SK-N-SH (cell line): ENCODE data around the gene GNB2. TPM values are rescaled to one million over a fixed set of nuclear protein-coding genes. Genes with fewer than 3 reads are reported as not detected.

Source experiments
- CTCF ChIA-PET: fragments of 300-600, 350-600 bp; formaldehyde crosslinking; extraction: SDS; loops from one replicate; lab custom pipeline; 2021; lab: Yijun Ruan, JAX
- POLR2A ChIA-PET: fragments of 350-600 bp; sonication (Branson Sonifier 250); formaldehyde crosslinking; extraction: SDS; loops from one replicate; lab custom pipeline; 2020; ENCODE audit warnings: antibody characterized with exemption, inconsistent platforms; lab: Yijun Ruan, JAX
- DNase-seq: peaks from one replicate; pipeline ENCODE4 v3.0.0; 2012
- H2AFZ ChIP-seq: fragments of 200-600 bp; sonication (generic); 2 replicates; pipeline ENCODE4 v1.8.1; 2016; ENCODE audit warnings: antibody characterized with exemption, mild to moderate bottlenecking, low read depth
- H3F3A ChIP-seq: fragments of 200-600 bp; sonication (generic); replicated peaks from 2 replicates; pipeline ENCODE3; 2016; ENCODE audit warnings: antibody characterized with exemption, mild to moderate bottlenecking; ENCODE audit not compliant: insufficient read depth
- H3K27ac ChIP-seq, 2 experiments: fragments of 200-500 bp in 1 of 2; fragments of 200-600 bp in 1 of 2; sonication (Bioruptor generic) in 1 of 2; sonication (generic), shearing (Covaris generic) in 1 of 2; 2 replicates each; pipeline versions ENCODE4 v1.5.1 to v1.6.1; 2014 to 2016; ENCODE audit warnings: low read depth in 2 of 2, inconsistent platforms in 1 of 2, low read length in 1 of 2, mild to moderate bottlenecking in 1 of 2, mixed read lengths in 1 of 2
- H3K27me3 ChIP-seq: fragments of 200-600 bp; sonication (generic), shearing (Covaris generic); 2 replicates; pipeline ENCODE4 v1.6.1; 2016; ENCODE audit warnings: mixed run types; ENCODE audit not compliant: insufficient read depth
- H3K36me3 ChIP-seq, 2 experiments: fragments of 200-500 bp in 1 of 2; fragments of 200-600 bp in 1 of 2; sonication (Bioruptor generic) in 1 of 2; sonication (generic) in 1 of 2; replicated peaks in 1 of 2; 2 replicates each; pipeline versions ENCODE3 to v1.5.1; 2014 to 2016; ENCODE audit warnings: low read length in 1 of 2, mild to moderate bottlenecking in 1 of 2; ENCODE audit not compliant: insufficient read depth in 2 of 2, control insufficient read depth in 1 of 2
- H3K4me1 ChIP-seq, 2 experiments: fragments of 200-500 bp in 1 of 2; fragments of 200-600 bp in 1 of 2; sonication (Bioruptor generic) in 1 of 2; sonication (generic), shearing (Covaris generic) in 1 of 2; 2 replicates each; pipeline versions ENCODE4 v1.5.1 to v1.6.1; 2014 to 2016; ENCODE audit warnings: low read depth in 1 of 2, low read length in 1 of 2, mixed run types in 1 of 2; ENCODE audit not compliant: insufficient read depth in 2 of 2, control insufficient read depth in 1 of 2
- H3K4me2 ChIP-seq: fragments of 200-600 bp; sonication (generic), shearing (Covaris generic); 2 replicates; pipeline ENCODE4 v1.6.1; 2017; ENCODE audit warnings: mixed run types
- H3K4me3 ChIP-seq, 2 experiments: fragments of 200-500 bp in 1 of 2; fragments of 200-600 bp in 1 of 2; sonication (Bioruptor generic) in 1 of 2; sonication (generic), shearing (Covaris generic) in 1 of 2; 2 replicates each; pipeline versions ENCODE4 v1.5.1 to v1.8.1; 2014 to 2016; ENCODE audit warnings: low read depth in 2 of 2, inconsistent platforms in 1 of 2, low read length in 1 of 2, mild to moderate bottlenecking in 1 of 2, mixed read lengths in 1 of 2, moderate library complexity in 1 of 2
- H3K79me2 ChIP-seq: fragments of 200-600 bp; sonication (generic); 2 replicates; pipeline ENCODE4 v1.8.1; 2017; ENCODE audit warnings: mild to moderate bottlenecking; ENCODE audit not compliant: insufficient read depth
- H3K9ac ChIP-seq: fragments of 200-600 bp; sonication (generic); 2 replicates; pipeline ENCODE4 v1.6.1; 2017; ENCODE audit warnings: mixed run types
- H3K9me2 ChIP-seq: fragments of 200-600 bp; sonication (generic); 2 replicates; pipeline ENCODE4 v1.6.1; 2017; ENCODE audit warnings: mixed run types
- H3K9me3 ChIP-seq: fragments of 200-600 bp; sonication (generic); 2 replicates; pipeline ENCODE4 v1.6.1; 2017; ENCODE audit warnings: mixed run types, mild to moderate bottlenecking, moderate library complexity
- H4K20me1 ChIP-seq: fragments of 200-600 bp; sonication (generic); 2 replicates; pipeline ENCODE4 v1.6.1; 2017; ENCODE audit warnings: mild to moderate bottlenecking, mixed run types; ENCODE audit not compliant: insufficient read depth
- CHD2 ChIP-seq: fragments of 150-350 bp; IDR thresholded peaks from 2 replicates; pipeline ENCODE4 v1.6.1; 2018; ENCODE audit warnings: low read length; ENCODE audit not compliant: partially characterized antibody
- EP300 ChIP-seq, 2 experiments: IDR thresholded peaks; 2 replicates each; pipeline versions ENCODE4 v1.4.0 to v1.6.1; 2012; ENCODE audit warnings: borderline replicate concordance in 1 of 2, low read depth in 1 of 2, low read length in 1 of 2
- EZH2phosphoT487 ChIP-seq: fragments of 200-600 bp; sonication (generic); IDR thresholded peaks from 2 replicates; pipeline ENCODE4 v1.6.1; 2017; ENCODE audit warnings: low read depth, mixed run types, mild to moderate bottlenecking, antibody characterized with exemption, moderate library complexity, borderline replicate concordance
- FOXJ3 ChIP-seq: sonication (generic); formaldehyde crosslinking; IDR thresholded peaks from 2 replicates; pipeline ENCODE4 v1.5.1; 2020; ENCODE audit warnings: mild to moderate bottlenecking, missing genetic modification reagents
- FOXM1 ChIP-seq: IDR thresholded peaks from 2 replicates; pipeline ENCODE4 v1.4.0; 2012; ENCODE audit warnings: low read depth, mild to moderate bottlenecking
- MEF2A ChIP-seq: IDR thresholded peaks from 2 replicates; pipeline ENCODE4 v1.4.0; 2012; ENCODE audit warnings: low read depth, borderline replicate concordance
- NRF1 ChIP-seq: IDR thresholded peaks from 2 replicates; pipeline ENCODE4 v1.6.1; 2012; ENCODE audit warnings: low read depth, mild to moderate bottlenecking, low read length
- RAD21 ChIP-seq: IDR thresholded peaks from 2 replicates; pipeline ENCODE4 v1.6.1; 2012; ENCODE audit warnings: mild to moderate bottlenecking, low read length
- RXRA ChIP-seq: IDR thresholded peaks from 2 replicates; pipeline ENCODE4 v1.4.0; 2012; ENCODE audit warnings: low read depth, mild to moderate bottlenecking, borderline replicate concordance
- SIN3A ChIP-seq: IDR thresholded peaks from 2 replicates; pipeline ENCODE4 v1.6.1; 2012; ENCODE audit warnings: low read depth, mild to moderate bottlenecking, low read length, moderate library complexity, borderline replicate concordance
- SMC3 ChIP-seq: IDR thresholded peaks from 2 replicates; pipeline ENCODE4 v1.6.1; 2012; ENCODE audit warnings: low read depth, low read length, improper control_type of control experiment
- YY1 ChIP-seq: IDR thresholded peaks from 2 replicates; pipeline ENCODE4 v1.4.0; 2012; ENCODE audit warnings: low read depth, mild to moderate bottlenecking
- WGBS: methylation state at CpG from one replicate; pipeline ENCODE4 v1.1.6; 2017; ENCODE audit warnings: low lambda C conversion rate; 5-methylcytosine and 5-hydroxymethylcytosine counted together
- polyA plus RNA-seq, 3 experiments: library from polyadenylated mRNA; depleted of rRNA; stranded (reverse); fragments of >200 nt; gene quantifications; 2 replicates each; pipeline ENCODE4 v1.2.3, GENCODE V29; 2012
- TF ChIP-seq, protein P1 (sequence below): IDR thresholded peaks from 2 replicates; pipeline ENCODE4 v1.4.0; 2012; ENCODE audit warnings: low read depth, borderline replicate concordance
- TF ChIP-seq, protein P2 (sequence below): fragments of 200-600 bp; sonication (generic); IDR thresholded peaks from 2 replicates; pipeline ENCODE4 v1.6.1; 2017; ENCODE audit warnings: antibody characterized with exemption, mild to moderate bottlenecking, moderate library complexity
- TF ChIP-seq, protein P3 (sequence below): IDR thresholded peaks from 2 replicates; pipeline ENCODE4 v1.4.0; 2012; ENCODE audit warnings: low read depth

Gene GNB2
- polyA plus RNA-seq, 1 of the 3 experiments (the other 2 are of a cell fraction) = 398 TPM

GRCh38 chr7:100626530-100627237 is 46.9 kb upstream of the GNB2 start (continued):
- TF ChIP-seq, protein P1, sequence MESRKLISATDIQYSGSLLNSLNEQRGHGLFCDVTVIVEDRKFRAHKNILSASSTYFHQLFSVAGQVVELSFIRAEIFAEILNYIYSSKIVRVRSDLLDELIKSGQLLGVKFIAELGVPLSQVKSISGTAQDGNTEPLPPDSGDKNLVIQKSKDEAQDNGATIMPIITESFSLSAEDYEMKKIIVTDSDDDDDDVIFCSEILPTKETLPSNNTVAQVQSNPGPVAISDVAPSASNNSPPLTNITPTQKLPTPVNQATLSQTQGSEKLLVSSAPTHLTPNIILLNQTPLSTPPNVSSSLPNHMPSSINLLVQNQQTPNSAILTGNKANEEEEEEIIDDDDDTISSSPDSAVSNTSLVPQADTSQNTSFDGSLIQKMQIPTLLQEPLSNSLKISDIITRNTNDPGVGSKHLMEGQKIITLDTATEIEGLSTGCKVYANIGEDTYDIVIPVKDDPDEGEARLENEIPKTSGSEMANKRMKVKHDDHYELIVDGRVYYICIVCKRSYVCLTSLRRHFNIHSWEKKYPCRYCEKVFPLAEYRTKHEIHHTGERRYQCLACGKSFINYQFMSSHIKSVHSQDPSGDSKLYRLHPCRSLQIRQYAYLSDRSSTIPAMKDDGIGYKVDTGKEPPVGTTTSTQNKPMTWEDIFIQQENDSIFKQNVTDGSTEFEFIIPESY = no peak
- TF ChIP-seq FOXM1 (no peak), EP300 (IDR thresholded peaks at IDR 0.05; ENCODE audit: borderline replicate concordance in 1 of 2, low read depth in 1 of 2, low read length in 1 of 2) (no peak)

GRCh38 chr7:100627238-100627549 is 46.3 kb upstream of the GNB2 start:
- ChIA-PET CTCF (interaction anchor here (0.8 to 9.0 kb wide), 8 partner anchors 12 to 268 kb away, joined by 3 to 101 read pairs (median 3); partner anchors contain the start of genes FBXO24, LRCH4 and MOSPD3), POLR2A (interaction anchor here (2.1 kb wide), 1 partner anchor 15 kb away, joined by 14 read pairs; the partner anchor contains the start of gene MOSPD3)
- TF ChIP-seq MEF2A (no peak), RAD21 (no peak), YY1 (no peak), EP300 (IDR thresholded peaks at IDR 0.05; ENCODE audit: borderline replicate concordance in 1 of 2, low read depth in 1 of 2, low read length in 1 of 2) (no peak)
- TF ChIP-seq, protein P1 = no peak
- Histone ChIP-seq H3K9me2 (no peaks in the 10 kb centered on the region), H3K4me1 (peaks cover 0 to 10% of the 10 kb centered on the region in 2 experiments; a peak in 1 of 4 replicates), H3K79me2 (no peaks in the 10 kb centered on the region), H3K9me3 (no peaks in the 10 kb centered on the region), H2AFZ (no peak overlapping the region), H3K27ac (no peak overlapping the region), H4K20me1 (no peaks in the 10 kb centered on the region), H3K36me3 (no peaks in the 10 kb centered on the region), H3F3A (peaks cover 14% of the 10 kb centered on the region), H3K4me2 (peak overlapping the region; percentile 77), H3K4me3 (peak overlapping the region in 1 of 2 experiments; percentile 58; a peak in 2 of 4 replicates), H3K27me3 (no peaks in the 10 kb centered on the region), H3K9ac (no peak overlapping the region)
- no peak for DNase-seq
- 95% methylated on average over 17 of the region's 21 CpGs for WGBS

- ChIA-PET POLR2A (interaction anchor here (0.5 to 1.3 kb wide), 5 partner anchors 16 to 51 kb away, joined by 3 read pairs; no protein-coding TSS in a partner anchor), CTCF (interaction anchor here (0.9 to 9.0 kb wide), 20 partner anchors 9 to 96 kb away, joined by 3 to 101 read pairs (median 4); partner anchors contain the start of genes ACTL6B, EPO, GNB2 and MOSPD3)
- peaks cover 6 to 16% of the 10 kb centered on the region in 2 experiments; a peak in 1 of 4 replicates for H3K4me1 ChIP-seq
- H3K36me3 ChIP-seq = no peaks in the 10 kb centered on the region
- no peaks in the 10 kb centered on the region for H3K9me2 ChIP-seq
- H3K27ac ChIP-seq = no peak overlapping the region
- H3K27me3 ChIP-seq = no peaks in the 10 kb centered on the region
- H4K20me1 ChIP-seq = no peaks in the 10 kb centered on the region
- no peak for TF ChIP-seq EP300 (IDR thresholded peaks at IDR 0.05; ENCODE audit: borderline replicate concordance in 1 of 2, low read depth in 1 of 2, low read length in 1 of 2)
- TF ChIP-seq, protein P2, sequence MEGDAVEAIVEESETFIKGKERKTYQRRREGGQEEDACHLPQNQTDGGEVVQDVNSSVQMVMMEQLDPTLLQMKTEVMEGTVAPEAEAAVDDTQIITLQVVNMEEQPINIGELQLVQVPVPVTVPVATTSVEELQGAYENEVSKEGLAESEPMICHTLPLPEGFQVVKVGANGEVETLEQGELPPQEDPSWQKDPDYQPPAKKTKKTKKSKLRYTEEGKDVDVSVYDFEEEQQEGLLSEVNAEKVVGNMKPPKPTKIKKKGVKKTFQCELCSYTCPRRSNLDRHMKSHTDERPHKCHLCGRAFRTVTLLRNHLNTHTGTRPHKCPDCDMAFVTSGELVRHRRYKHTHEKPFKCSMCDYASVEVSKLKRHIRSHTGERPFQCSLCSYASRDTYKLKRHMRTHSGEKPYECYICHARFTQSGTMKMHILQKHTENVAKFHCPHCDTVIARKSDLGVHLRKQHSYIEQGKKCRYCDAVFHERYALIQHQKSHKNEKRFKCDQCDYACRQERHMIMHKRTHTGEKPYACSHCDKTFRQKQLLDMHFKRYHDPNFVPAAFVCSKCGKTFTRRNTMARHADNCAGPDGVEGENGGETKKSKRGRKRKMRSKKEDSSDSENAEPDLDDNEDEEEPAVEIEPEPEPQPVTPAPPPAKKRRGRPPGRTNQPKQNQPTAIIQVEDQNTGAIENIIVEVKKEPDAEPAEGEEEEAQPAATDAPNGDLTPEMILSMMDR = peak; percentile 56
- no peak for TF ChIP-seq CHD2
- TF ChIP-seq SMC3 = 0 out of 2 replicates have a peak, but pooled peaks have one; percentile 12
- TF ChIP-seq RAD21 = peak; percentile 53
- TF ChIP-seq RXRA = no peak
- TF ChIP-seq SIN3A = no peak
- TF ChIP-seq, protein P3, sequence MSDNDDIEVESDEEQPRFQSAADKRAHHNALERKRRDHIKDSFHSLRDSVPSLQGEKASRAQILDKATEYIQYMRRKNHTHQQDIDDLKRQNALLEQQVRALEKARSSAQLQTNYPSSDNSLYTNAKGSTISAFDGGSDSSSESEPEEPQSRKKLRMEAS = no peak
- no peak for TF ChIP-seq FOXJ3
- no peak for TF ChIP-seq NRF1
- TF ChIP-seq EZH2phosphoT487 = no peak
- H3K9ac ChIP-seq = no peak overlapping the region
- H3K4me2 ChIP-seq = no peak overlapping the region
- H3F3A ChIP-seq = peaks cover 13% of the 10 kb centered on the region
- H3K79me2 ChIP-seq = no peaks in the 10 kb centered on the region
- no peaks in the 10 kb centered on the region for H3K9me3 ChIP-seq
- WGBS = 72% methylated on average over 11 of the region's 11 CpGs
- peak; percentile 86 for DNase-seq
- no peak overlapping the region for H3K4me3 ChIP-seq
- no peak overlapping the region for H2AFZ ChIP-seq
Observed at GRCh38 chr7:100629117-100629716, 44.3 kb upstream of the GNB2 start.
